OCI-LY1 (cell line): Measurements from ENCODE around the gene KCTD16.

Source experiments
- EZH2 ChIP-seq: fragments of 200-600 bp; sonication (generic), shearing (Covaris generic); IDR thresholded peaks from 2 replicates; pipeline ENCODE4 v1.8.0; 2017; ENCODE audit warnings: borderline replicate concordance, mixed run types, mild to moderate bottlenecking, antibody characterized with exemption, low read length, moderate library complexity, mixed read lengths
- TF ChIP-seq, protein P1 (sequence below): fragments of 200-600 bp; sonication (generic), shearing (Covaris generic); IDR thresholded peaks from 2 replicates; pipeline ENCODE4 v1.5.1; 2017; ENCODE audit warnings: mild to moderate bottlenecking, antibody characterized with exemption, low read length, moderate library complexity, mixed read lengths

GRCh38 chr5:144202072-144202471, 31.4 kb downstream of the KCTD16 start:
- TF ChIP-seq, protein P1, sequence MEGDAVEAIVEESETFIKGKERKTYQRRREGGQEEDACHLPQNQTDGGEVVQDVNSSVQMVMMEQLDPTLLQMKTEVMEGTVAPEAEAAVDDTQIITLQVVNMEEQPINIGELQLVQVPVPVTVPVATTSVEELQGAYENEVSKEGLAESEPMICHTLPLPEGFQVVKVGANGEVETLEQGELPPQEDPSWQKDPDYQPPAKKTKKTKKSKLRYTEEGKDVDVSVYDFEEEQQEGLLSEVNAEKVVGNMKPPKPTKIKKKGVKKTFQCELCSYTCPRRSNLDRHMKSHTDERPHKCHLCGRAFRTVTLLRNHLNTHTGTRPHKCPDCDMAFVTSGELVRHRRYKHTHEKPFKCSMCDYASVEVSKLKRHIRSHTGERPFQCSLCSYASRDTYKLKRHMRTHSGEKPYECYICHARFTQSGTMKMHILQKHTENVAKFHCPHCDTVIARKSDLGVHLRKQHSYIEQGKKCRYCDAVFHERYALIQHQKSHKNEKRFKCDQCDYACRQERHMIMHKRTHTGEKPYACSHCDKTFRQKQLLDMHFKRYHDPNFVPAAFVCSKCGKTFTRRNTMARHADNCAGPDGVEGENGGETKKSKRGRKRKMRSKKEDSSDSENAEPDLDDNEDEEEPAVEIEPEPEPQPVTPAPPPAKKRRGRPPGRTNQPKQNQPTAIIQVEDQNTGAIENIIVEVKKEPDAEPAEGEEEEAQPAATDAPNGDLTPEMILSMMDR, result no peak
- TF ChIP-seq EZH2, result no peak
